ENCODE results near the gene SCLY. TPM values are rescaled to one million over a fixed set of nuclear protein-coding genes. Genes with fewer than 3 reads are reported as not detected.

SCLY gene
- total RNA-seq, 1 donor from 2014 or later, result 109 TPM

- no peaks in the 10 kb centered on the region for H3K36me3 Mint-ChIP-seq (ENCODE audit: low read depth)
- no peak for DNase-seq
- H3K27me3 Mint-ChIP-seq, result peaks cover 12% of the 10 kb centered on the region
- intact Hi-C loops (cut with micrococcal nuclease), result no loop called here
- H3K27ac Mint-ChIP-seq, result no peak overlapping the region
- H3K4me1 Mint-ChIP-seq, result no peaks in the 10 kb centered on the region
- H3K9me3 Mint-ChIP-seq, result no peaks in the 10 kb centered on the region
- no peak overlapping the region for H3K4me3 Mint-ChIP-seq
These were observed 61.8 kb downstream of the SCLY start for GRCh38 chr2:238122287-238123217.

DNA sequence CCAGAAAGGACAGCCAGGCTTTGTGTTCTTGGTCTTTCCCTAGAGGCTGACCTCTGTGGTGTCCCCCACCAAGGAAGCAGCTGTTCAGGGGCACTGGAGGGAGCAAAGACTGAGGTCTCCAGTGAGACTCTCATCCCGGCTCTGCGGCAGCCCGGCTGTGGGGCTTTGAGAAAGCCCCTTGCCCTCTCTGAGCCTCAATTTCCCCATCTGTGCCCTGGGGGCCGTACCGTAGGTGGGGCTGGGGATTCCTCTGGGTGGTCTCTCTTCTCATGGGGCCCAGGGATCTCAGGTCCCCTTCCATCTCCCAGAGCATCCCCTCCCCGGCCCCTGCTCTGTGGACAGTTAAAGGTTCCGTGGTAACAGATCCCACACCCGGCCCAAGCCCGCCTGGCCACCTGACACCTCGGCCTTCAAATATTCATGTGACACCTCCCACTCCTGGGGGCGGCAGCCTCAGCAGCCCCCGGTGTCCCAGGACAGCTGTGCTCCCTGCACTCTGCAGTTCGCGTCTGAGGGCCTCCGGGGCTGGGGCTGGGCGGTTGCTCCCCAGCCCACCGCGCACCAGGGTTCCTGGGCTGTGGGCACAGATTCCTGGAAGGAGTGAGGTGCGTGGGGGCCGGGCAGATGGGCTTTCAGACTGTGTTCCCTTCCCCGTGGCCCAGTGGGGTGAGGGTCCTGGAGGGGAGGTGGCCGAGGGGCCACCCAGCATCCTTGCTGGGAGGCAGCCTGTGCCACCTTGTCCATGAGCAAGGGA is 62.6 kb downstream of the SCLY start:
- H3K4me3 Mint-ChIP-seq, result no peak overlapping the region
- peaks cover 6% of the 10 kb centered on the region for H3K27me3 Mint-ChIP-seq
- H3K4me1 Mint-ChIP-seq, result no peaks in the 10 kb centered on the region
- H3K36me3 Mint-ChIP-seq (ENCODE audit: low read depth), result no peaks in the 10 kb centered on the region
- intact Hi-C loops (cut with micrococcal nuclease), result no loop called here
- no peak overlapping the region for H3K27ac Mint-ChIP-seq
- DNase-seq, result no peak
- no peaks in the 10 kb centered on the region for H3K9me3 Mint-ChIP-seq

DNA sequence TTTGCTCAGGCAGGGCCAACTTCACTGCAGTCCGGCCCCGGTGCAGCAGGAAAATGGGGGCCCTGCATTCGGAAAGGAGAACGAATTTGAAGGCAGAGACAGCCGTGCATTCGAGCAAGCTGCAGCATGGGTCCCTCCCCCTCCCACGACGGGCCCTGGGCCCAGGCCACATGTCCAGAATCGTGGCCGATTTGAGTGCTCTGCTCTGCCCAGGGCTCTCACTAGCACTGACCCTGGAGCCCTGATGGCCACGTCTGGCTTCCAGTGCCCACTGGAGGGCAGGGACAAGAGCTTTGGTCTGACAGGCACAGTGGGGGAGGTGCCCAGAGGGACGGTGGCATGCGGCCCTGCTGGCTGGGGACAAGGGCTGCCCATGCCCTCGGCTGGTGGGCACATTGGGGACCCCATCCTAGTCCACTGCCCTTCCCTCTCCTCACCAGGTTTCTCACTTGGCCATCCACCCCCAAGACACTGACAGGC is 63.2 kb downstream of the SCLY start:
- H3K27ac Mint-ChIP-seq, result no peak overlapping the region
- DNase-seq, result no peak
- H3K4me3 Mint-ChIP-seq, result no peak overlapping the region
- intact Hi-C loops (cut with micrococcal nuclease), result no loop called here
- H3K9me3 Mint-ChIP-seq, result no peaks in the 10 kb centered on the region
- H3K4me1 Mint-ChIP-seq, result no peaks in the 10 kb centered on the region
- H3K36me3 Mint-ChIP-seq (ENCODE audit: low read depth), result no peaks in the 10 kb centered on the region
- H3K27me3 Mint-ChIP-seq, result peaks cover 2% of the 10 kb centered on the region

- Mint-ChIP-seq H3K27me3 (no peaks in the 10 kb centered on the region), H3K4me1 (no peaks in the 10 kb centered on the region), H3K27ac (no peak overlapping the region), H3K9me3 (no peaks in the 10 kb centered on the region), H3K4me3 (no peak overlapping the region), H3K36me3 (ENCODE audit: low read depth) (no peaks in the 10 kb centered on the region)
- DNase-seq, result no peak
- intact Hi-C loops (cut with micrococcal nuclease), result no loop called here
These were observed 63.8 kb downstream of the SCLY start for GRCh38 chr2:238124488-238125126.

- intact Hi-C loops (cut with micrococcal nuclease), result no loop called here
- Mint-ChIP-seq H3K27ac (no peak overlapping the region), H3K4me3 (no peak overlapping the region), H3K36me3 (ENCODE audit: low read depth) (no peaks in the 10 kb centered on the region), H3K27me3 (no peaks in the 10 kb centered on the region), H3K9me3 (no peaks in the 10 kb centered on the region), H3K4me1 (no peaks in the 10 kb centered on the region)
- DNase-seq, result no peak
These were observed 64.5 kb downstream of the SCLY start for GRCh38 chr2:238125127-238125885.

DNA sequence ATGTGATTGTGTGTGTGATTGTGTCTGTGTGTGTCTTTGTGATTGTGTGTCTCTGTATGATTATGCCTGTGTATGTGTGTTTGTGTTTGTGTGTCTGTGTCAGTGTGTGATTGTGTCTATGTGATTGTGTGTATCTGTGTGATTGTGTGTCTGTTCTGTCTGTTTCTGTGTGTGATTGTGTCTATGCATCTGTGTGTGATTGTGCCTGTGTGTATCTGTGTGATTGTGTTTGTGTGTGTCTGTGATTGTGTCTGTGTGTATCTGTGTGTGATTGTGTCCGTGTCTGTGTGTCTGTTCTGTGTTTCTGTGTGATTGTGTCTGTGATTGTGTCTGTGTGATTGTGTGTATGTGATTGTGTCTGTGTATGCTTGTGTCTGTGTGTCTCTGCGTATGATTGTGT is 65.5 kb downstream of the SCLY start:
- no peaks in the 10 kb centered on the region for H3K36me3 Mint-ChIP-seq (ENCODE audit: low read depth)

GRCh38 chr2:238126775-238127164 is 66.0 kb downstream of the SCLY start:
- Mint-ChIP-seq H3K27ac (no peak overlapping the region), H3K36me3 (ENCODE audit: low read depth) (no peaks in the 10 kb centered on the region), H3K27me3 (no peaks in the 10 kb centered on the region), H3K4me3 (no peak overlapping the region), H3K9me3 (no peaks in the 10 kb centered on the region), H3K4me1 (no peaks in the 10 kb centered on the region)
- no peak for DNase-seq
- intact Hi-C loops (cut with micrococcal nuclease), result no loop called here

More for the DNA sequence above, 65.5 kb downstream of the SCLY start:
- intact Hi-C loops (cut with micrococcal nuclease), result no loop called here
- DNase-seq, result no peak
- Mint-ChIP-seq H3K4me3 (no peak overlapping the region), H3K4me1 (no peaks in the 10 kb centered on the region), H3K27ac (no peak overlapping the region), H3K9me3 (no peaks in the 10 kb centered on the region), H3K27me3 (no peaks in the 10 kb centered on the region)

GRCh38 chr2:238127165-238128060 is 66.6 kb downstream of the SCLY start:
- peak; percentile 64 for DNase-seq
- Mint-ChIP-seq H3K9me3 (no peaks in the 10 kb centered on the region), H3K4me1 (no peaks in the 10 kb centered on the region)

GRCh38 chr2:238128061-238128440 is 67.2 kb downstream of the SCLY start:
- H3K9me3 Mint-ChIP-seq, result no peaks in the 10 kb centered on the region
- no peaks in the 10 kb centered on the region for H3K36me3 Mint-ChIP-seq (ENCODE audit: low read depth)
- no peak overlapping the region for H3K4me3 Mint-ChIP-seq
- no peaks in the 10 kb centered on the region for H3K27me3 Mint-ChIP-seq
- DNase-seq, result no peak
- no peak overlapping the region for H3K27ac Mint-ChIP-seq
- intact Hi-C loops (cut with micrococcal nuclease), result no loop called here
- H3K4me1 Mint-ChIP-seq, result no peaks in the 10 kb centered on the region

More at GRCh38 chr2:238127165-238128060, 66.6 kb downstream of the SCLY start:
- H3K4me3 Mint-ChIP-seq, result no peak overlapping the region
- no peak overlapping the region for H3K27ac Mint-ChIP-seq
- intact Hi-C loops (cut with micrococcal nuclease), result no loop called here
- H3K27me3 Mint-ChIP-seq, result no peaks in the 10 kb centered on the region
- no peaks in the 10 kb centered on the region for H3K36me3 Mint-ChIP-seq (ENCODE audit: low read depth)

- H3K9me3 Mint-ChIP-seq, result no peaks in the 10 kb centered on the region
These were observed 67.8 kb downstream of the SCLY start for GRCh38 chr2:238128534-238129001.

DNA sequence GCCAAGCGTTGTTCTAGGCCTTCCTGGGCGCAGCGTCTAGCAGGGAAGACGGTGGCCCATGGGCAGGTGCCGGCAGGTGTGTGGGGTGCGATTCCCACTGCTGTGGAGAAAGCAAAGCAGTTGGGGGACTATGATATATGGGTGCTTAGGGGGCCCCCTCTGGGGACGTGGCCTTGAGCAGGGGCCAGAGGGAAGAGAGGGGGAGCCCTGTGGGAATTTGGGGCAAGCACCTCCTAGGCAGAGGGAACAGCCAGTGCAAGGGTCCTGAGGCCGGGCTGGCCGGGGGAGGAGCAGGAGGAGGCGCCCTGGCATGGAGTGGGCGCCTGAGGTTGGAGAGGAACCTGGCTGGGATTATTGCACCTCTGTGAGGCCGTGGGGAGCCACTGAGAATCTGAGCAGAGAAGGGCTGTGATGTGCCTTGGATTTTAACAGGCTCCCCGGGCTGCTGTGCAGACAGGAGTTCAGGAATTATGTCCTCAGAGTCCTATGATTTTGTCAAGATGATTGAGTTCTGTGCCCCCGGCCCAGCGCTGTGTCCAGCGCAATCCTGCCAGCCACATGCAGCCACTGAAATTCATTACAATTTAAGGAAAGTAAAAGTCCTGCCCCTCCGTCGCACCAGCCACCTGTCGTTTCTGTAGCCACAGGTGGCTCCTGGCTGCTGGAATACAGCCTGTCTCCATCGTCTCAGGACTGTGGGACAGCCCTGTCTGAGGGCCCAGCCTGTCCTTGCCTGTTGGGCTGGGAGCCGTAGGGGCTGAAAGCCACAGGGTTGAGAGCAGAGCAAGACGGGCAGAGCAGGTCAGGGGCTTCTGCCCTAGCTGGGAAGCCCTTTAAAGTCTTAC is 68.6 kb downstream of the SCLY start:
- Mint-ChIP-seq H3K9me3 (no peaks in the 10 kb centered on the region), H3K36me3 (ENCODE audit: low read depth) (no peaks in the 10 kb centered on the region)
- intact Hi-C loops (cut with micrococcal nuclease), result loop anchor here (10.0 kb wide), 1 partner anchor 275 kb away; the partner anchor contains the start of gene RAMP1

More at GRCh38 chr2:238128534-238129001, 67.8 kb downstream of the SCLY start:
- no peaks in the 10 kb centered on the region for H3K36me3 Mint-ChIP-seq (ENCODE audit: low read depth)
- H3K4me3 Mint-ChIP-seq, result no peak overlapping the region
- H3K27me3 Mint-ChIP-seq, result no peaks in the 10 kb centered on the region
- H3K4me1 Mint-ChIP-seq, result no peaks in the 10 kb centered on the region
- no peak for DNase-seq
- intact Hi-C loops (cut with micrococcal nuclease), result no loop called here
- H3K27ac Mint-ChIP-seq, result no peak overlapping the region

More for the DNA sequence above, 68.6 kb downstream of the SCLY start:
- no peak overlapping the region for H3K27ac Mint-ChIP-seq
- no peaks in the 10 kb centered on the region for H3K27me3 Mint-ChIP-seq
- DNase-seq, result no peak
- H3K4me1 Mint-ChIP-seq, result no peaks in the 10 kb centered on the region
- H3K4me3 Mint-ChIP-seq, result no peak overlapping the region

Measured in activated CD4-positive, alpha-beta T cell treated with anti-CD3 and anti-CD28 coated beads, Interleukin-2, amount 10 ng/mL, durations not matched to agents 24 days and 14 days (primary cell).